ENCODE data around the gene TOX2.

The TOX2 gene

DNA sequence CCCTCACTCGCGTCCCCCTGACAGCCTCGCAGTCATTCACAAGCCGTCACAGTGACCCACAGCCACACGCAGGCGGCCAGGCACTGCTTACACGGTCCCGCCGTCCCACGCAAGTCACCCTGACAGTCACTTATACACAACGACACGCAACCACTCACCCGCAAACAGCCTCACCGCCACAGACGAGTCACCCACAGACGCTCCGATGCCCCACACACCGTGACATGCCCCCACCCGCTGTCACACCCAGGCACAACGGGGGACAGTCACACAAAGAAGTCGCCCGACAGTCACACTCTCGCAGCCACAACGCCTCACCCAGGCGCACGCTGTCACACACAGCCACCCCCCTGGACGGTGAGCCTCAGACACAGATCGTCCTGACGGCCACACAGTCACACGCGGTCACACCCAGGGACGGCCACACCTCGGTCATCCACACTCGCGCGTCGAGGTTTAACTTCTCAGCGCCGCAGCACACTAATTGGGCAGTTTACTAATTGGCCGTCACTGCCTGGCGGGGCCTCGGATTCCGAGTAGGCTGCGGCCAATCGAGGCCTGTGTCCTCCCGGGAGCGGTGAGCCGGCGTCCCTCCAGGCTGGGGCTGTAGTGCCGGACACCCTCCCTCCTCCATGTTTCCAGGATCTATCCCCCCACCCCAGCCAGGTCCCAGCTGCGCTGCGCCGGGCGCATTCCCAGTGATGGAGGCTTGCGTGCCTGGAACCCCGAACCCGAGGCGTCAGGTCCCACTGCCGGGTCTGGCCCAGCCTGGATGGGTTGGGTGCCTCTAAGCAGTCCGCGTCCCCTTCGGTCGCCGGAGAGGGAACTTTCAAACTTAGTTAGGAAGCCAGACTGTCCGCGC is 790 bp downstream of the TOX2 start:
- peak; percentile 66 for DNase-seq (ENCODE audit: low spot score)

DNA sequence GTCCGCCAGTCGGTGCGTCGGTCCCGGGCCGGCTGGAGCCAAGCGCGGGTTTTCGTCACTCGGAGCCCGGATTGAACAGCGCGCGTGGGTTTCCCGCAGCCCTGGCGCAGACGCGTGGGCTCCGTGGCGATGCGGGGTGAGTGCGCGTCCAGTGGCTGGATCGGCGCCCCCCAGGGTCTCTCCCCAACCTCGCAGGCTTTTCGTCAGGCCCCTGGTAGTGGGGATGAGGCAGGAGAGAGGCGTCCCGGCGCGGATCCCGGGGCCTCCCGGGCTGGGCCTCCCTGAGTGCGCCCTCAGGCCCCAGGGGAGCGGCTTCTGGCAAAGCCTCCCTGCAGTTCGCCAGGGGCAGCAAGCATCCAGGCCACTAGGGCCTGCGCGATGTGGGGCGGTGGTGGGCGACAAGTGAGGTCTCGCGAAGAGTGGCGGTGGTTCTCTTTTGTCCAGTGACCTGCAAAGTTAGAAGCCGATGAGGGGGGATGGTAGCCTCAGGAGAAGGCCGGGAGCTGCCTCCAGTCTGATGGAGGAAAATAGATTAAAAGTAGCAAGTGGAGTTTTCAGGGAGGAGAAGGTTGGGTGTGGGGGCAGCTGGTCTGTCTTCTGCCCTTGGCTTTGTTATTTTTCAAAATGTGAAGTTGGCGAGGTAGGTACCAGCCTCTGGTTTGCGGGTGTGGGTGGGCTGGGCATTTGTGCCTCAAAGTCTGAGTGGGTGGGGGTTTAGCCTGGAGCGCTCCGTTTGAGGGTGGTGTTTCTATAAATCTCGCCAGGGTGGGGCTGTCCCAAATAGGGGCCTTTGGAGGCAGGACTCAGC is 1.6 kb downstream of the TOX2 start:
- DNase-seq (ENCODE audit: low spot score) = peak; percentile 57

DNA sequence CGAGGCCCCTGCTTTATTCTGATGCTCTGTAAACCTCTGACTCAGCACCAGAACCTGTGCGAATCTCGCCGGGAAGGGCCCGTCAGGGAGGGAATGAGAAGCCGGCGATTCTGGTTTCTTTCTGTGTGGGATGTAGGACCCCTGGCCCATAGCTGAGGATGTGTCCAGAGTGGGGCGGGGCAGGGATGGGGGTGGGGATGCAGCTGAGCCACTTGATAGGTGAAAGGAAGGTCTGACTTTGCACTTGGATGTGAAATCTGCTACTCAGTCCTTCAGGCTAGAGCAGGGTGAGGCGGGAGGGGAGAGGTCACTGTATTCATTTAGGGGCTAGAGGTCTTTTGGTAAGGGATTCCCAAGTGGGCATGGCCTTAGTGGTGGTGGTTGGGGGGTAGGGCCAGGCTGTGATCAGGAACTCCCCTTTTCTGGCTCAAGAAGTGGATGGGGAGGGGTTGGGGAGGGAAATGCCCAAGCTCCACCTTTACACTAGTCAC is 2.3 kb downstream of the TOX2 start:
- no peak for DNase-seq (ENCODE audit: low spot score)

DNA sequence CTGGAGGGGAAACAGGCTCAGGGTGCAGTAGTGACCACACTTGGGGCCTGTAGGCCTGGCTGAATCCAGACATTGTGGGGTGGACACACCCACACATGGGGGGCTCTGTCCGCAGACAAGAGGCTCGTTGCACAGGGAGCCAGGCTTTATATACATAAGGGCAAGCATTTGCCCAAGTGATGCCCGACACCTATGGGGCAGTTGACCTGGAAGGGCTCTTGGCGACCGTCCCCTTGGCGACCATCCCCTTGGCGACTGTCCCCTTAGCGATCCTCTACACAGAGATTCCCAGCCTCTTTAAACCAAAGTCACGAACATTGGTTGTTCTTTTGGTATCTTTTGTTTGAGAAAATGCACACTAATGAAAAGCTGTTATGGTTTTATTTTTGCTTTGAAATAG is 2.7 kb downstream of the TOX2 start:
- no peak for DNase-seq (ENCODE audit: low spot score)

DNA sequence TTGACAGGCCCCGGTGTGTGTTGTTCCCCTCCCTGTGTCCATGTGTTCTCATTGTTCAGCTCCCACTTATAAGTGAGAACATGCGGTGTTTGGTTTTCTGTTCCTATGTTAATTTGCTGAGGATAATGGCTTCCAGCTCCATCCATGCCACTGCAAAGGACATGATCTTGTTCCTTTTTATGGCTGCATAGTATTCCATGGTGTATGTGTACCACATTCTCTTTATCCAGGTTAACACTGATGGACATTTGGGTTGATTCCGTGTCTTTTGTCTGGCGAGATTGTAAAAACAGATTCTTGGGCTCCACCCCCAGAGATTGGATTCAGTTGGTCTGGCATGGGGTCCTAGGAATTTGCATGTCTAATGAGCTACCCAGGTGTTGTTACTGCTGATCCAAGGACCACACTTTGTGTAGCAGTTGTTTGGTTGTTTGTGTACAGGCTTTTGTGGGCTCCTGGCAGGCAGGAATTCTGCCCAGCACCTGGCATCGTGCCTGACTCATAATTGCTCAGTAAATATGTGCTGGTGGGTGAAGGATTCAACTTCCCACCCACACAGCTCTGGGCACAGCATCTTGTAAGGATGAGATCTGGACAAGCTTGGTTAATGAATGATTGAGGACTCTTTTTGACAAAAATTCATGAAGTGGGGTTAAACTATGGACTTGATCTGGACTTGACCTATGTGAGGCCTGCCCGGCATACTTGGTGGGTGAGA is 5.2 kb downstream of the TOX2 start:
- no peak for DNase-seq (ENCODE audit: low spot score)

DNA sequence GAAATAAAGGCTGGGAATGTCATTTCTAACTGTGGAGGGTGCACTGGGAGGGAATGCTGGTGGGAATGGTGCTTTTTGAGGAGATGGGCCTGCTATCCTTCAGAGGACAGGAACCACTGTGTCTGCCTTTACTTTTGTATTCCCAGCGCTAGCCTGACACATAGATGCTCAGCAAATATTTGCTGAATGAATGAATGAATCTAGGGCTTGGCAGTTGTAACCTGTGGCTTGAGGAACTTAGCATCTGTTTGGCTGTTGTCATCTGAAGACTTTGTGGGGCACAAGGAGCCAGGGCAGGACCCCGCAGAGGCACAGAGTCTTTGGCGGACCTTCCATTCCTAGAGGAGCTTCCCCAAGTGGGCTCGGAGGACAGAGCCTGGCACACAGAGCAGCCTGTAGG is 6.1 kb downstream of the TOX2 start:
- DNase-seq (ENCODE audit: low spot score) = no peak

DNA sequence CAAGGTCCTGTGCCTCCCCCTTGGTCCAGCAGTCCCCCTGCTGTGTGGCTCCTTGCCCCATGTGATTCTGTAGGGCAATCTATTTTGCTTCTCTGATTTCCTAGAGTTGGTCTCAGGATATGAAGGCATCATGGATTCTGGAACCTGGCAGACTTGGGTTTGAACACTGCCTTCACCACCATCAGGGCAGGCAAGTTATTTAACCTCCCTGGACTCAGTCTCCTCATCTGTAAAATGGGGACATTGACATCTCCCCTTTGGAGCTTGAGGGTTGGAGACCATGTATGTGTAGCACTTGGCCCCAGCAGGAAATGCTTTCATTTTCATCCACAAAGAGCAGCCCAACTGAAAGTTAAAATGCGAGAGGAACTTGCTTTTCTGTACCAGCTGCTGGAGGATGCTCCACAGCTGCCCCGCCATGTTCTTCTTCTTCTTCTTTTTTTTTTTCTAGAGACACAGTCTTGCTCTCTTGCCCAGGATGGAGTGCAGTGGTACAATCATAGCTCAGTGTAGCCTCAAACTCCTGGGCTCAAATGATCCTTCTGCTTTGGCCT is 6.7 kb downstream of the TOX2 start:
- no peak for DNase-seq (ENCODE audit: low spot score)

DNA sequence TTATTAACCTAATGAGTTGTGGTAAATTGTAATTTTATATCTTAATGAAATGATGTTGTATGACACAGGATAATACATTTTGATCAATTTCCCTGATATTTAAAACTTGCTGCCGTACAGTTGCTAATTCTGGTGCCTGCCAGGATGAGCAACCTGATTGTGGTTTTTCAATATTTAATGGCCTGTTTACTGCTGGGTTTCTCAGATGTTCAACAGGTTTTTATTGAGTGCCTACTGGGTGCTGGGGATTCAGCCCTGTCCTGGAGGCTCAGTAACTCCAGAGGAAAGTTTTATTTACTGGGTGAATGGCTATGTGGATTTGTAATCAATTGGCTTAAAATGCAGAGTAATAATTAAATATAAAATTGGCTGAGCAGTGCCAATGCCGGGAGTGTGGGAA is 8.0 kb downstream of the TOX2 start:
- no peak for DNase-seq (ENCODE audit: low spot score)

DNA sequence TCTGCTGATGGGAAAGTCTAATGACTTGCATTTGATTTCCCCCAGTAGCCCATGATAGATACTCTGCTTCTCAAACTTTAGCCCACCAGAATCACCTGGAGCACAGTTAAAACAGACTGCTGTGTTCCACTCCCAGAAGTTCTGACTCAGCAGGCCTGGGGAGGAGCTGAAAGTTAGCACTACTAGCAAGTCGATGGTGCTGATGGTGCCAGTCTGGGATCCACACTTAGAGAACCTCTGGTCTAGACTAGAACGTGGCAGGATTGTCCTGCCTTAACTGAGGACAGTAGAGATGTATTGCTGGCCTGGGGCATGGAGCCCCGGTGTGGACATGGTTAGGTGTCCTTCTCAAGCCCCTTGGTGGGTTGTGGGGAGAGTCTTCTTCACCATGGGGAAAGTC is 8.7 kb downstream of the TOX2 start:
- DNase-seq (ENCODE audit: low spot score) = no peak

DNA sequence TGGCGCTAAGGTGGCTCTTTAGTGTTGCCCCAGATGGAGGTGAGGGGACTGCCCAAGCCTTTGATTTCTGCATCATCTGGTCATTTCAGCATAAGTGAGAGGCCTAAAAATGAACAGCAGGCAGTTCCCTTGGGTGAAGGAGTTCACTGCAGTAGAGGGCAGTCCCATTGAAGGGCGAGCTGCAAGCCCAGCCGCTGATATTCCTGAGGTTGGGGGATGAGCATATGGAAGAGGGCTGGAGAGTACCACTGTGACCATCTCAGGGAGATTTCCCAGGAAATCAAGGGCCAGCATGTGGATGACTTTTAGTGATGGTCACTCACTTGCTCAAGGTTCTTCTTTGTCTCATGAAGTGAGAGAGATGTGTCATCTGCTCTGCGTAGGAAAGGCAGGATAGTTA is 9.3 kb downstream of the TOX2 start:
- DNase-seq (ENCODE audit: low spot score) = no peak

DNA sequence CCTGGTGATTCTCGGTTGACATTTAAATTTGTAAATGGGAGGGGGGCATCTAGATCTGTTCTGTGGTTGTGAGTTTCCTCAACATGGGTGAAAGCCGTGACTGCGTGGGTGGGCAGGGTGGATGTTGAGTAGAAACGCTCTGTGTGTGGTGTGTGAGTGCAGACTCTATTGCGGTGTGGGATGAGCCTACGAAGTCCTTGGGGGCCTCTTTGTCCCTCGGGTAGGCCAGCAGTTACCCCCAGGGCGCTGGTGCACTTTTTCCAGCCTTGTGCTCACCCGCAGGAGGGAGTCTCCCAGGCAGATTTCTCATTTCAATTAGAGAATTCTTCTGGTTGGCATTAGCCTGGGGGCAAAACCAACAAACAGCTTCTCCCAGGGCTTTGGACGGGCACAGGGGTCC is 10.6 kb downstream of the TOX2 start:
- DNase-seq (ENCODE audit: low spot score) = no peak

DNA sequence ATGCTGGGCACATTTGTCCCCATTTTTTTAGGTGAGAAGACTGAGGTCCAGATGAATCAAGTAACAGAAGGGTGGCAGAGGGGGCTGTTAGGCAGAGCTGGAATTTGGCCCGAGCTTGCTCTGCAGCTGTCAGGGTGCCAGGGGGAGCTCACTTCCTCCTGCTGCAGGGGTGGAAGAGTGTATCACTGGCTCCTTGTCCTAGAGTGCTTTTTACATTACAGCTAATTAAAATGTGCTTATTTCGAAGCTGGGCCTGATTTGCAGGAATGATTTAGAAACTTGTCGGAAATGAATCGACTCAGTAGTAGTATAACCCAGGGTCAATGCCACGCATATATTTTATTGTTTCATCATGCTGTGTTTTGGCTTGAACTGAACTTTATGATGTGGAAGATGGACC is 11.1 kb downstream of the TOX2 start:
- DNase-seq (ENCODE audit: low spot score) = no peak

DNA sequence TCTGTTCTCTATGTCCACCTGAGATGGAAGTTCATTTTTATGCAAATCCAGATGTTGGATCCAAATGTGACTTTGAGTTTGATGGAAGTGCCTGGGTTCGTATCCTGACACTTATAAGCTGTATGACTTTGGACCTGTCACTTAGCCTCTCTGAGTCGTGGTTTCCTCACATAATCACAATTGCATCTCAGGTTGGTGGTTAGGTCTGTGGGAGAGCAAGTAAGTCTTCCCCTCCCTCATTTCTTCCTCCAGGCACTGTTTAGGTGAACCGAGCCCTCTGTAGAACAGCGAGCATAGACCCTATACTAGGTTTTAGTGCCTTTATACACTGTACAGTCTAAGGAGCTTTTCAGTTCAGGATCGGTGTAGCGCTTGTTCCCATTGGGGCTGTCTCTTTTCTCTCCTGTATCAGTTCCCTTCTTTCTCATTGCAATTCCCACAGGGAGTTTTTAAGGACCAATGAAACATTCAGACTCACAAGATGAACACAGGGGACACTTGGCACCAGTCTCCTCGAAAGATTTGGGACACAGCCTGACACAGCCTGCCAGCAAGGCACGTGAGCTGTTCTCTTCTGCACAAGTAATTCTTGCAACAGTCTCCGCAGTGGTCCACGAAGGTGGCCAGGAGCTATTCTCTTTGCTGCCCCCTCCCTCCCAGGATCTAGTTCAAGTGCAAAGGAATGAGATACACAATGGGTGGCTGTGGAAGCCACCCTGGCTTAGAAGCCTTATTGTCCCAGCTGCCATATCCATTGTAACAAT is 11.8 kb downstream of the TOX2 start:
- DNase-seq (ENCODE audit: low spot score) = no peak

DNA sequence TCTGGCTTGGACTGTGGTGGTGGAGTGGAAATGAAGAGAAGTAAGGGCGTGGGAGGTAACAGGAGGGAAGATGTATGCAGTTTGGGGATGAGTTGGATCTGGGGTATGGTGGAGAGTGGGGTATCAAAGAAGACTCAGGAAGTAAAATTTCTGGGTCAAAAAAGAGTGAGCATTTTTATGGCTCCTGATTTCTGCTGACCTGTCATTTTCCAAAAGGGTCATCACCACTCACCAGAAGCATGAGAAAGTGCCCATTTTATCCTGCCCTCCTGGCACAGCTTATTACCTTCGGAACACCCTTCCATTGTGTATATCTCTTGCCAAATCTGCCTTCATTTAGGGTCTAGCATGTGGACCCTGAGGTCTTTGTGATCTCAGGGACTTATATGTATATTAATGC is 17.3 kb downstream of the TOX2 start:
- no peak for DNase-seq (ENCODE audit: low spot score)

DNA sequence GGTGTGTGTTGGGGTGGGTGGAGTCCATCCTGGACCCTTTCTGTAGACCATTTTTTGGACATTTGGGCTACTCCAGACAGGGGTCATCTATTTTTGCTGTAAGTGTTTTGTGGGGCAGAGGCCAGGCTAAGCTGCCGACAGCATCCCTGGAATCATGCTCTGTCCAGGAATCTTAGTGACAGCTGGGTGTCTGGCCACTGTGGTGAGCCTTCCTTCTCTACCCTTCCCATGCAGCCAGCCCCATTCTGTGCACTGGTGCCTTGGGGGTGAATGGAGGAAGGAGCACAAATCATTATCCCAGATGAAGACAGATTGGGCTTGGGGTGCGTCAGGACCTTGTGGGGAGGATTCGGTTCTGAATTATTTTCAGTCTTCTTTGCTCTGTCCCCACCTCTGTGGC is 20.2 kb downstream of the TOX2 start:
- no peak for DNase-seq (ENCODE audit: low spot score)

DNA sequence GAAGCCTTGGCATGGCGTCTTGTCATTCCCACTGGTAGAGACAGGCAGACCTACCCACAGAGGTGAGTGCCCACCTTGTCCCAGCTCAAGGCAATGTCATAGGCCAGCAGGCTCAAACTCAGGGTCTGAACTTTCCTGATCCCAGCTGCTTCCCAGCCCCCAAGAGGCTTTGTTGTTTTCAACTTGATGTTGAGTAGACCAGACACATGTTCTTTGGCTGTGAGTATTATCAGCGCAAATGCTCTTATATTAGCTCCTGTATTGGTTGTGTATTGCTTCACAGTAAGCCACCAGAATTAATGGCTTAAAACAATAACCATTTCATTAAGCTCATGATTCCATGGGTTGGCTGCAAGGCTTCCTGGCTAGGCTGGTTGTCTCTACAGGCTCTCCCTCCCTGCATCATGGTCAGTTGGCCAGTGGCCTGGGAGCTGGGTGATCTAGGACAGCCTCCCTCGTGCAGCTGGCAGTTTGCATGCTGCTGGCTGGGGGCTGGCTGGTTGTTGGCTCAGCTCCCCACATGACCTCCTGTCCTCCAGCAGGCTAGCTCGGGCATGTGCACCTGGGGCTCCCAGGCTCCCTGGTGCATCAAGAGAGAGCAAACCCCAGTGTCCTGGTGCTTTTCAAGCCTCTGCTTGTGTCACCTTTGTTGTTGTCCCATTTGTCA is 21.6 kb downstream of the TOX2 start:
- no peak for DNase-seq (ENCODE audit: low spot score)

DNA sequence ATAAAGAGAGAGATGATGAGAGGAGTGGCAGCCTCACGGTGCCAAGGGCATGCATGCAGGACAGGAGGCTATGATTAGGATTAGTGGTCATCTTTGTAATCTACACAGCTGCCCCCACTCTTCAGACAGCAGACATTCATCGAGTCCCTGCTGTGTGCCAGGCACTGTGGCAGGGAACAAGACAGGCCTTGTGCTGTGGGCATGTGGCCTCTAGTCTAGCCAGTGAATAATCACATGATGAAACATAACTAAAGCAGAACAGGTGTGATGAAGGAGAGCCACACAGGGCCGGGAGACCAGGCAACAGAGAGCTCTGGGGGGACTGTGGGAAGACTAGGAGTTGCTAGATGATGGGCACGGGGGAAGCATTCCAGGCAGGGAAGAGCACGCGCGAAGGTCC is 22.2 kb downstream of the TOX2 start:
- no peak for DNase-seq (ENCODE audit: low spot score)

DNA sequence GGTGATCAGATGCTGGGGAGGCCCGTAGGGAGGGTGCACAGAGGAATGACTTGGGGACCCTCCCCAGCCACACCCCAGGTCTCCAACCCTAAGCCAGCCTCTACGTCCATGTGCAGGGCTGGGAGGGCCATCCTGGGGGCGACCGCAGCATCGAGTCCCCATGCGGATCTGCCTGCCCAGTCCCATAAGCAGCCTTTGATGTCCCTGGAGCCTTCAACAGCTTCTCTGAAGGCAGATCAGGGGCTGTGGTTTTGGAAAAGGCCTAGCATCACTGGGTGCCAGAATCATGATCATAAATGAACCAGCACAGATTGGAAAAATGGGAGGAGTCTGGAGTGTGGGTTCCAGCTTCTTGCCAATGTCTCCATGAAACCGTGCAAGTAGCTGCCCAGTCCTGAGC is 22.9 kb downstream of the TOX2 start:
- no peak for DNase-seq (ENCODE audit: low spot score)

DNA sequence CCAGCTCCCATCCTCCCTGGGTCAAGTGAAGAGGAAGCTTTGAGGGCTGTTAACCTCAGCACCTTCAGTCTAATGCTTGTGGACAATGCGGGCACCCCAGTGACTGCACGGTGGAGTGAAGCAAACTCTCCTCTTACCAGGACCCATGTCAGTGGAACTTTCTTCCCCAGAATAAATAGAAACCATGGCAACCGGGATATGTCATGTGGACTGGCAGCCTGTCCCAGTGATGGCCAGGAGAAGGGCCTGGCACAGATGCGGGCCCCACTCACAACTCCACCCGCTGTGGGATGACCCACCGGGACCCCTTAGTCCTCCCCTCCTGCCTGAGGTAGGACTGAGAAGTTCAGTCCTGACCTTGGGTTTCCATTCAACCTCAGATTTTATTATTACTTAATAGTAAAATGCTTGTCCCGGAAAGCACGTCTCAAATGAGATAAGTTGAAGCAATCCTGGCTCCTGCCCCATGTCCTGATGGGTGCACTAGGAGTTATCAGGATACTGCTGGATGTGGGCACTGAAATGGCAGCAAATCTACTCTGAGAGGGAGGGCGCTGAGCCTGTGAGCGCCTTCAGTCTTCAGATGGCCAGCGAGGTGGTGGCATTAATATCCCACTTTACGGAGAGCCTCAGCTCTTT is 23.5 kb downstream of the TOX2 start:
- DNase-seq (ENCODE audit: low spot score) = no peak

DNA sequence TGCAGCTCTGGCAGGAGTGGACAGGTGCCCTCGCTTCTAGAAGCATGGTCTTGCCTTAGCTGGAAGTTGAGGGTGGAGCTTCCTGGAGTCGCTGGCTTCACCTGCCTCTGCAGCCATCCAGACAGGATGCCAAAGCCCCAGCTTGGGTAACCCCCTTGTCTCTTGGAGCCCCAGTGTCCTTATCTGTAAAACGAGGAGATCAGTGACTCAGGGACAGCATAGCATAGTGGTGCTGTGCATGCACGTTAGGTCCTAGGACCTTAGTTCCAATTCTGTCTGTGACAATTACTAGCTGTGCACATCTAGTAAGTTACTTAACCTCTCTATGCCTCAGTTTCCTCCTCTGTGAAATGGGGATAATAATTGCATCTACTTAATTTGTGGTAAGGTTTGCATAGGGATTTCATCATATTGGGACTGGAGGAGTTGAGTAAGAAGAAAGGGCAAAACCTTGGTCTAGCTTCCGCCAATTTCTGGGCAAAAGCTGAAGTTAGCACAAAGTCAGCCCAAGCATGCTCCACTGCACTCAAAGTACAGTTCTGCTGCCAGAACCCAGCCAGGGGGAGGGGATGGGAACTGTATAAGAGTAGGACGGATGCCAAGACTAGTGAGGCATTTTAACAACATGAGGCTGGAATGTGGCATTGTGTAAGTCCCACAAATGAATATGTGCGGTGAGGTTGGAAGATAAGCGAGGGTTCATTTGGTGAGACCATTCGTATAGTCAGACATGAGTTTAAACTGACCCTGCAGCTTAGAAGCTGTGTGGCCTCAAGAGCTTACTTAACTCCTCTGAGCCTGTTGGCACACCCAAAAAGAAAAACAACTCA is 24.5 kb downstream of the TOX2 start:
- no peak for DNase-seq (ENCODE audit: low spot score)

Measured in left forelimb (tissue), 1 donor.